Measurements from ENCODE around the gene LDB1.
A peak's percentile ranks its signal among the peaks of the same experiment; 100 is the strongest.

LDB1 gene

GRCh38 chr10:102090772-102091171, 29.4 kb downstream of the LDB1 start:
- Histone ChIP-seq H2AK5ac (ENCODE audit: low read length) (no peak overlapping the region), H3K79me2 (ENCODE audit: control insufficient read depth, insufficient read depth, low read length, poor library complexity) (no peaks in the 10 kb centered on the region), H3K27ac (ENCODE audit: low read depth, low read length) (no peak overlapping the region), H3K36me3 (ENCODE audit: control insufficient read depth in 1 of 2, insufficient read depth in 2 of 2, low read length in 2 of 2) (peaks cover 0 to 2% of the 10 kb centered on the region in 2 experiments), H2BK12ac (ENCODE audit: low read length) (no peak overlapping the region), H3K4me2 (ENCODE audit: low read length) (no peak overlapping the region), H3K27me3 (ENCODE audit: insufficient read depth, low read length) (no peaks in the 10 kb centered on the region), H2BK5ac (ENCODE audit: low read depth, low read length, poor library complexity) (no peak overlapping the region), H2BK120ac (ENCODE audit: insufficient read depth, low read length, poor library complexity) (no peak overlapping the region), H4K12ac (ENCODE audit: low read depth, low read length) (no peak overlapping the region), H3K4me3 (ENCODE audit: low read depth, low read length) (no peak overlapping the region), H4K91ac (ENCODE audit: low read depth, low read length) (no peak overlapping the region), H3K18ac (ENCODE audit: low read length) (no peak overlapping the region), H3K14ac (ENCODE audit: low read length) (no peak overlapping the region), H3K9ac (ENCODE audit: low read length) (no peak overlapping the region), H3K79me1 (ENCODE audit: low read length) (no peaks in the 10 kb centered on the region), H3K23ac (ENCODE audit: low read length) (no peak overlapping the region), H4K8ac (ENCODE audit: low read depth, low read length) (no peak overlapping the region), H3K9me3 (ENCODE audit: insufficient read depth, low read depth, low read length) (no peaks in the 10 kb centered on the region), H2AFZ (ENCODE audit: insufficient read depth, low read length, poor library complexity) (no peak overlapping the region), H3K4ac (ENCODE audit: low read depth, low read length) (no peak overlapping the region), H3K4me1 (ENCODE audit: control insufficient read depth in 1 of 2, insufficient read depth in 2 of 2, low read length in 2 of 2) (no peaks in the 10 kb centered on the region)
- DNase-seq, result no peak
- WGBS (ENCODE audit: extremely low coverage, insufficient coverage, insufficient read length), result no CpG with 5 or more reads among the region's 2 CpGs

- DNase-seq, result peak; percentile 70 to 71
- no peak overlapping the region for H2BK12ac ChIP-seq (ENCODE audit: low read length)
Observed at GRCh38 chr10:102086196-102086595, 34.0 kb downstream of the LDB1 start.

GRCh38 chr10:102085336-102085735, 34.8 kb downstream of the LDB1 start:
- H2BK12ac ChIP-seq (ENCODE audit: low read length), result no peak overlapping the region
- H3K9ac ChIP-seq (ENCODE audit: low read length), result no peak overlapping the region
- H4K91ac ChIP-seq (ENCODE audit: low read depth, low read length), result no peak overlapping the region
- H2AFZ ChIP-seq (ENCODE audit: insufficient read depth, low read length, poor library complexity), result no peak overlapping the region
- H3K18ac ChIP-seq (ENCODE audit: low read length), result no peak overlapping the region
- H2BK5ac ChIP-seq (ENCODE audit: low read depth, low read length, poor library complexity), result no peak overlapping the region
- WGBS (ENCODE audit: extremely low coverage, insufficient coverage, insufficient read length), result no CpG with 5 or more reads among the region's 3 CpGs
- no peaks in the 10 kb centered on the region for H3K79me2 ChIP-seq (ENCODE audit: control insufficient read depth, insufficient read depth, low read length, poor library complexity)
- no peaks in the 10 kb centered on the region for H3K36me3 ChIP-seq (ENCODE audit: control insufficient read depth in 1 of 2, insufficient read depth in 2 of 2, low read length in 2 of 2)
- H3K14ac ChIP-seq (ENCODE audit: low read length), result no peak overlapping the region
- no peak overlapping the region for H3K4me3 ChIP-seq (ENCODE audit: low read depth, low read length)
- no peak for DNase-seq
- H3K4me1 ChIP-seq (ENCODE audit: control insufficient read depth in 1 of 2, insufficient read depth in 2 of 2, low read length in 2 of 2), result no peaks in the 10 kb centered on the region
- no peaks in the 10 kb centered on the region for H3K27me3 ChIP-seq (ENCODE audit: insufficient read depth, low read length)
- no peak overlapping the region for H2BK120ac ChIP-seq (ENCODE audit: insufficient read depth, low read length, poor library complexity)
- H3K4me2 ChIP-seq (ENCODE audit: low read length), result no peak overlapping the region
- no peaks in the 10 kb centered on the region for H3K9me3 ChIP-seq (ENCODE audit: insufficient read depth, low read depth, low read length)
- no peak overlapping the region for H3K27ac ChIP-seq (ENCODE audit: low read depth, low read length)
- H3K4ac ChIP-seq (ENCODE audit: low read depth, low read length), result no peak overlapping the region
- H3K23ac ChIP-seq (ENCODE audit: low read length), result no peak overlapping the region
- H4K12ac ChIP-seq (ENCODE audit: low read depth, low read length), result no peak overlapping the region
- H2AK5ac ChIP-seq (ENCODE audit: low read length), result no peak overlapping the region
- H3K79me1 ChIP-seq (ENCODE audit: low read length), result no peaks in the 10 kb centered on the region
- no peak overlapping the region for H4K8ac ChIP-seq (ENCODE audit: low read depth, low read length)

More at GRCh38 chr10:102086196-102086595, 34.0 kb downstream of the LDB1 start:
- Histone ChIP-seq H3K27ac (ENCODE audit: low read depth, low read length) (no peak overlapping the region), H3K79me2 (ENCODE audit: control insufficient read depth, insufficient read depth, low read length, poor library complexity) (no peaks in the 10 kb centered on the region), H4K8ac (ENCODE audit: low read depth, low read length) (no peak overlapping the region), H2BK120ac (ENCODE audit: insufficient read depth, low read length, poor library complexity) (no peak overlapping the region), H2AFZ (ENCODE audit: insufficient read depth, low read length, poor library complexity) (no peak overlapping the region), H4K91ac (ENCODE audit: low read depth, low read length) (no peak overlapping the region), H3K9ac (ENCODE audit: low read length) (no peak overlapping the region), H2BK5ac (ENCODE audit: low read depth, low read length, poor library complexity) (no peak overlapping the region), H4K12ac (ENCODE audit: low read depth, low read length) (no peak overlapping the region), H3K9me3 (ENCODE audit: insufficient read depth, low read depth, low read length) (no peaks in the 10 kb centered on the region), H3K4ac (ENCODE audit: low read depth, low read length) (no peak overlapping the region), H3K18ac (ENCODE audit: low read length) (no peak overlapping the region), H3K36me3 (ENCODE audit: control insufficient read depth in 1 of 2, insufficient read depth in 2 of 2, low read length in 2 of 2) (no peaks in the 10 kb centered on the region), H3K4me3 (ENCODE audit: low read depth, low read length) (no peak overlapping the region), H2AK5ac (ENCODE audit: low read length) (no peak overlapping the region), H3K23ac (ENCODE audit: low read length) (no peak overlapping the region), H3K4me1 (ENCODE audit: control insufficient read depth in 1 of 2, insufficient read depth in 2 of 2, low read length in 2 of 2) (no peaks in the 10 kb centered on the region), H3K27me3 (ENCODE audit: insufficient read depth, low read length) (no peaks in the 10 kb centered on the region), H3K14ac (ENCODE audit: low read length) (no peak overlapping the region), H3K4me2 (ENCODE audit: low read length) (no peak overlapping the region), H3K79me1 (ENCODE audit: low read length) (no peaks in the 10 kb centered on the region)
- WGBS (ENCODE audit: extremely low coverage, insufficient coverage, insufficient read length), result no CpG with 5 or more reads among the region's 8 CpGs

- Histone ChIP-seq H2BK120ac (ENCODE audit: insufficient read depth, low read length, poor library complexity) (no peak overlapping the region), H2BK5ac (ENCODE audit: low read depth, low read length, poor library complexity) (no peak overlapping the region), H4K91ac (ENCODE audit: low read depth, low read length) (no peak overlapping the region), H2AFZ (ENCODE audit: insufficient read depth, low read length, poor library complexity) (no peak overlapping the region), H4K12ac (ENCODE audit: low read depth, low read length) (no peak overlapping the region), H3K79me1 (ENCODE audit: low read length) (no peaks in the 10 kb centered on the region), H3K14ac (ENCODE audit: low read length) (no peak overlapping the region), H2BK12ac (ENCODE audit: low read length) (no peak overlapping the region), H3K4me1 (ENCODE audit: control insufficient read depth in 1 of 2, insufficient read depth in 2 of 2, low read length in 2 of 2) (no peaks in the 10 kb centered on the region), H3K4me3 (ENCODE audit: low read depth, low read length) (no peak overlapping the region), H3K36me3 (ENCODE audit: control insufficient read depth in 1 of 2, insufficient read depth in 2 of 2, low read length in 2 of 2) (no peaks in the 10 kb centered on the region), H3K23ac (ENCODE audit: low read length) (no peak overlapping the region), H3K18ac (ENCODE audit: low read length) (no peak overlapping the region), H3K4me2 (ENCODE audit: low read length) (no peak overlapping the region), H4K8ac (ENCODE audit: low read depth, low read length) (no peak overlapping the region), H3K79me2 (ENCODE audit: control insufficient read depth, insufficient read depth, low read length, poor library complexity) (no peaks in the 10 kb centered on the region), H3K27me3 (ENCODE audit: insufficient read depth, low read length) (no peaks in the 10 kb centered on the region), H3K4ac (ENCODE audit: low read depth, low read length) (no peak overlapping the region), H2AK5ac (ENCODE audit: low read length) (no peak overlapping the region), H3K9me3 (ENCODE audit: insufficient read depth, low read depth, low read length) (no peaks in the 10 kb centered on the region), H3K27ac (ENCODE audit: low read depth, low read length) (no peak overlapping the region), H3K9ac (ENCODE audit: low read length) (no peak overlapping the region)
- DNase-seq, result no peak
- no CpG with 5 or more reads among the region's 3 CpGs for WGBS (ENCODE audit: extremely low coverage, insufficient coverage, insufficient read length)
Observed at GRCh38 chr10:102083541-102083940, 36.6 kb downstream of the LDB1 start.
